GM12865 (cell line): ENCODE data around the gene ARID3A.

ENCODE experiments used
- DNase-seq: peaks from one replicate; pipeline ENCODE4 v3.0.0; 2010; ENCODE audit warnings: low read depth
- H3K4me3 ChIP-seq: 2 replicates; pipeline ENCODE4 v1.5.1; 2011; ENCODE audit warnings: mild to moderate bottlenecking, low read depth, low read length, control low read depth
- CTCF ChIP-seq: IDR thresholded peaks from 2 replicates; pipeline ENCODE4 v1.5.1; 2011; ENCODE audit warnings: low read length, control low read depth, low read depth, inconsistent platforms; ENCODE audit not compliant: insufficient read depth; ENCODE audit errors: missing control alignments

ARID3A gene

DNA sequence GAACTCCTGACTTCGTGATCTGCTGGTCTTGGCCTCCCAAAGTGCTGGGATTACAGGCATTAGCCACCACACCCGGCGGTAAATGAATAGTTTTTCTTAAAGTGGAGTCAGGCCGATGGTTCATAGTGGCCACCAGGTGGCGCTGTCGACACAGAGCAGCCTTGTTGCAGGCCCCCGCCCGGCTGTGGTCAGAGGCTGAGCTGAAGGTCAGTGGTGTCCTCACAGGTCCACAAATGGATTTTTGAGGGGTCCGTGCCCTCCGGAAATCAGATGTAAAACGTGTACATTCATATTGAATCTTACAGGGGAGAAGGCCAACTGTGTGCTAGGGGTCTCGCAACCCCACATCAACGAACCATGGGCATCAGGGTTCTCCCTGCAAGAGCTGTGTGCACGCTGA is 44.9 kb downstream of the ARID3A start:
- no peak for DNase-seq
- TF ChIP-seq CTCF = peak; percentile 60
- no peak overlapping the region for H3K4me3 ChIP-seq

DNA sequence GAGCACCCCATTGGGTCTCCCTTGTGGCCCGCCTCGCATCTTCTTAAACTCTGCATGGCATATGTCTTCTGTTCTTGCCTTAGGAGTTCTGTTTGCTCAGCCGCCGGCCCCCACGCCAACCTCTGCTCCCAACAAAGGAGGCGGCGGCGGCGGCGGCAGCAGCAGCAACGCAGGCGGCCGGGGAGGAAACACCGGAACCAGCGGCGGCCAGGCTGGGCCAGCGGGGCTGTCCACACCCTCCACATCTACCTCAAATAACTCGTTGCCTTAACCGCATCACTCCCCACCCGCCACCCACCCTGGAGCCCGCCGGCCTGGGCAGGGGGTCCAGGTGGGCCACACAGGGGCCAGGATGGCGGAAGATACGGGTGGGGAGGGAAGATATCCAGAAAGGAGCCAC is 46.0 kb downstream of the ARID3A start:
- H3K4me3 ChIP-seq = no peak overlapping the region
- no peak for TF ChIP-seq CTCF
- DNase-seq = no peak

DNA sequence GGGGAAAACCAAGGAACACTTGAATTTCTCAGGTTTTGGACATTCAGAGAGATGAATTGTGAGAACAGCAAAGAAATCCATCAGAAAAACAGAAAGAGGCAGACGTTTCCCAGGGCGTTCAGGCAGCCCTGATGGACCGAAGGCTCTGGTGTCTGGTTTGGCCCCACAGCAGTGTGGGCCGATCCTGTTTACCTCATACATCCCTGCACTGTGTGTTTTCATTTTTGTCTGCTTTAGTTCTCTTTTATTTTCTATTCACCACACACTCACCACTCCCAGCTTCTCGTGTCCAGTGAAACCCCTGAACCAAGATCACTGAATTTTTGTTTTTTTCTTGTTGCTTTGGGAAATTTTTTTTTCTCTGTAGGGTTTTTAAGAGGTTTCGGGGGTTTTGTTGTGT is 46.4 kb downstream of the ARID3A start:
- DNase-seq = no peak
- no peak overlapping the region for H3K4me3 ChIP-seq
- no peak for TF ChIP-seq CTCF

- no peak overlapping the region for H3K4me3 ChIP-seq
- no peak for DNase-seq
- TF ChIP-seq CTCF = no peak
These were observed 48.1 kb downstream of the ARID3A start for GRCh38 chr19:973726-974563.

DNA sequence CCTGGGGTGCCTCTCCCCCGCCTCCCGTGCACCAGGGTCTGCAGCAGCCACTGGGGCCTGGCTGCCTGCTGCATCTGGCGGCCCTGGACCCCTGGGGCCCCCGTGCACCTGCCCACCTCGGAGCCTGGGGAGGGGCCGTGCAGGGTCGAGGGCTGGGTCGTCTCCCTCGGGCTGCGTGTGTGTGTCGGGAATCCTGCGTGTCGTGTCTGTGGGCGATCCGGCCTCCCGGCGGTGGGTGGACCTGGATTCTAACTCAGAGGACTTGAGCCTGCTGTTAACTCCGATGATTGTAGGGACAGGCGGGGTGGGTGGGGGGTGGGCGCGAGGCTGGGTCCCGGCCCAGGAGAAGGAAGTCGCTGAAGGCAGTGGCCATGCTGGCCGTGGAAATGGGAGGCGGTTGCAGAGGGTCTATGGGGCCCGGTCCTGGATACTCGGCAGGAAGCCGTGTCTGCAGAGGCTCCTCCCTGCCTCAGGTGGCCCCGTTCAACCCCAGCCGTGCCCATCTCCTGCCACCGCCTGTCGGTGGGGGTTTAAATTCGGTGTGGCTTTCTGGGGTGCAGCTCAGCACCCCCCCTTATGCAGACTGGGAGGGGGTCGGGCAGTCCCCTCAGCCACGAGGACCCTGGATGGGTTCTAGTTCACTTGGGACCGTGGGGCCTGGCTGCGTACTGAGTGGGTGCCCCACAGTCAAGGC is 48.9 kb downstream of the ARID3A start:
- DNase-seq = no peak
- TF ChIP-seq CTCF = no peak
- H3K4me3 ChIP-seq = no peak overlapping the region

DNA sequence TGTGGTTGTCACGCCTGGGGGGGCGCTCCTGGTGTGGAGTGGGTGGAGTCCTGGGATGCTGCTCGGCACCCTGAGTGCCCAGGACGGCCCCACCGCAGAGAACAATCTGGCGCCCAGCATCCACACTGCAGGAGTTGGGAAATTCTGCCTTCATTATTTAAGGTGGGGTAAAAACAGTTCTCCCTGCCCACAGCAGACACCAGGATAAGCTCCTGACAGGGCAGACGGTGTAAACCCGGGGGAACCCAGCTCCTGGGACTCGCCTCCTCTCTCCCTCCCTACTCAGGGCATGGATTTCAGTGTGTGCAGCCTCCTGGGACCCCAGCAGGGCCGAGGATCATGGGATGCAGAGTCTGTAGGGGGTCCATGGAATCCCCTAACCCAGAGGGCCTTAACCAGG is 50.6 kb downstream of the ARID3A start:
- H3K4me3 ChIP-seq = no peak overlapping the region
- no peak for DNase-seq
- TF ChIP-seq CTCF = no peak
